ENCODE results near the gene NBEA.

The NBEA gene

GRCh38 chr13:35514801-35515502 lies 572.9 kb downstream of the NBEA start:
- Mint-ChIP-seq H3K27me3 (no peaks in the 10 kb centered on the region), H3K4me3 (no peak overlapping the region), H3K36me3 (no peaks in the 10 kb centered on the region), H3K9me3 (no peaks in the 10 kb centered on the region), H3K4me1 (no peaks in the 10 kb centered on the region), H3K27ac (no peak overlapping the region)
- ATAC-seq (replicated peaks): no peak
- no peak for DNase-seq

GRCh38 chr13:35518337-35518946 lies 576.4 kb downstream of the NBEA start:
- Mint-ChIP-seq H3K4me1 (no peaks in the 10 kb centered on the region), H3K27me3 (no peaks in the 10 kb centered on the region), H3K36me3 (no peaks in the 10 kb centered on the region), H3K27ac (no peak overlapping the region), H3K9me3 (no peaks in the 10 kb centered on the region), H3K4me3 (no peak overlapping the region)
- DNase-seq (no peak), ATAC-seq (replicated peaks) (no peak)

GRCh38 chr13:35524171-35524570 lies 582.1 kb downstream of the NBEA start:
- H3K36me3 Mint-ChIP-seq: no peaks in the 10 kb centered on the region
- no peak for ATAC-seq (replicated peaks)
- no peak for DNase-seq
- no peak overlapping the region for H3K4me3 Mint-ChIP-seq
- H3K9me3 Mint-ChIP-seq: no peaks in the 10 kb centered on the region
- no peaks in the 10 kb centered on the region for H3K4me1 Mint-ChIP-seq
- H3K27me3 Mint-ChIP-seq: no peaks in the 10 kb centered on the region
- H3K27ac Mint-ChIP-seq: no peak overlapping the region

- no peak for DNase-seq
- no peaks in the 10 kb centered on the region for H3K4me1 Mint-ChIP-seq
- no peak overlapping the region for H3K27ac Mint-ChIP-seq
- no peaks in the 10 kb centered on the region for H3K9me3 Mint-ChIP-seq
- H3K4me3 Mint-ChIP-seq: no peak overlapping the region
- no peaks in the 10 kb centered on the region for H3K27me3 Mint-ChIP-seq
- no peaks in the 10 kb centered on the region for H3K36me3 Mint-ChIP-seq
- no peak for ATAC-seq (replicated peaks)
These were observed 584.5 kb downstream of the NBEA start for GRCh38 chr13:35526577-35526976.

GRCh38 chr13:35527451-35527850 lies 585.4 kb downstream of the NBEA start:
- H3K4me3 Mint-ChIP-seq: no peak overlapping the region
- no peaks in the 10 kb centered on the region for H3K4me1 Mint-ChIP-seq
- H3K36me3 Mint-ChIP-seq: no peaks in the 10 kb centered on the region
- no peak overlapping the region for H3K27ac Mint-ChIP-seq
- ATAC-seq (replicated peaks) (no peak), DNase-seq (no peak)
- no peaks in the 10 kb centered on the region for H3K9me3 Mint-ChIP-seq
- no peaks in the 10 kb centered on the region for H3K27me3 Mint-ChIP-seq

- Mint-ChIP-seq H3K27me3 (no peaks in the 10 kb centered on the region), H3K36me3 (no peaks in the 10 kb centered on the region), H3K4me3 (no peak overlapping the region), H3K4me1 (no peaks in the 10 kb centered on the region), H3K27ac (no peak overlapping the region), H3K9me3 (no peaks in the 10 kb centered on the region)
- DNase-seq: no peak
- ATAC-seq (replicated peaks): no peak
These were observed 588.1 kb downstream of the NBEA start for GRCh38 chr13:35530147-35530546.

- DNase-seq: no peak
- no peak overlapping the region for H3K4me3 Mint-ChIP-seq
- H3K27ac Mint-ChIP-seq: no peak overlapping the region
- H3K9me3 Mint-ChIP-seq: no peaks in the 10 kb centered on the region
- no peaks in the 10 kb centered on the region for H3K36me3 Mint-ChIP-seq
- no peak for ATAC-seq (replicated peaks)
- H3K27me3 Mint-ChIP-seq: no peaks in the 10 kb centered on the region
- no peaks in the 10 kb centered on the region for H3K4me1 Mint-ChIP-seq
These were observed 588.5 kb downstream of the NBEA start for GRCh38 chr13:35530581-35530980.

- Mint-ChIP-seq H3K4me1 (no peaks in the 10 kb centered on the region), H3K4me3 (no peak overlapping the region), H3K36me3 (no peaks in the 10 kb centered on the region), H3K27me3 (no peaks in the 10 kb centered on the region), H3K27ac (no peak overlapping the region), H3K9me3 (no peaks in the 10 kb centered on the region)
- ATAC-seq (replicated peaks): no peak
- no peak for DNase-seq
These were observed 589.5 kb downstream of the NBEA start for GRCh38 chr13:35531526-35531925.

- DNase-seq: no peak
- no peak for ATAC-seq (replicated peaks)
- Mint-ChIP-seq H3K27me3 (no peaks in the 10 kb centered on the region), H3K36me3 (no peaks in the 10 kb centered on the region), H3K27ac (no peak overlapping the region), H3K4me1 (no peaks in the 10 kb centered on the region), H3K4me3 (no peak overlapping the region), H3K9me3 (no peaks in the 10 kb centered on the region)
These were observed 592.3 kb downstream of the NBEA start for GRCh38 chr13:35534343-35534742.

- Mint-ChIP-seq H3K4me3 (no peak overlapping the region), H3K4me1 (no peaks in the 10 kb centered on the region), H3K36me3 (no peaks in the 10 kb centered on the region), H3K9me3 (no peaks in the 10 kb centered on the region), H3K27me3 (no peaks in the 10 kb centered on the region), H3K27ac (no peak overlapping the region)
- no peak for ATAC-seq (replicated peaks)
- DNase-seq: no peak
These were observed 606.7 kb downstream of the NBEA start for GRCh38 chr13:35548790-35549189.

- no peaks in the 10 kb centered on the region for H3K36me3 Mint-ChIP-seq
- no peak overlapping the region for H3K4me3 Mint-ChIP-seq
- no peaks in the 10 kb centered on the region for H3K9me3 Mint-ChIP-seq
- DNase-seq (no peak), ATAC-seq (replicated peaks) (peak; percentile 47 to 49)
- H3K27me3 Mint-ChIP-seq: no peaks in the 10 kb centered on the region
- H3K27ac Mint-ChIP-seq: no peak overlapping the region
- no peaks in the 10 kb centered on the region for H3K4me1 Mint-ChIP-seq
These were observed 607.4 kb downstream of the NBEA start for GRCh38 chr13:35549481-35549880.

GRCh38 chr13:35552172-35552844 lies 610.2 kb downstream of the NBEA start:
- no peaks in the 10 kb centered on the region for H3K27me3 Mint-ChIP-seq
- H3K4me3 Mint-ChIP-seq: no peak overlapping the region
- H3K9me3 Mint-ChIP-seq: no peaks in the 10 kb centered on the region
- H3K4me1 Mint-ChIP-seq: no peaks in the 10 kb centered on the region
- no peak for DNase-seq
- H3K36me3 Mint-ChIP-seq: no peaks in the 10 kb centered on the region
- no peak overlapping the region for H3K27ac Mint-ChIP-seq
- ATAC-seq (replicated peaks): no peak

- Mint-ChIP-seq H3K4me1 (no peaks in the 10 kb centered on the region), H3K27ac (no peak overlapping the region), H3K9me3 (no peaks in the 10 kb centered on the region), H3K4me3 (no peak overlapping the region), H3K27me3 (no peaks in the 10 kb centered on the region), H3K36me3 (no peaks in the 10 kb centered on the region)
- ATAC-seq (replicated peaks) (no peak), DNase-seq (no peak)
These were observed 613.0 kb downstream of the NBEA start for GRCh38 chr13:35554972-35555623.

- no peak for DNase-seq
- no peaks in the 10 kb centered on the region for H3K4me1 Mint-ChIP-seq
- no peak for ATAC-seq (replicated peaks)
- H3K36me3 Mint-ChIP-seq: no peaks in the 10 kb centered on the region
- H3K4me3 Mint-ChIP-seq: no peak overlapping the region
- no peaks in the 10 kb centered on the region for H3K27me3 Mint-ChIP-seq
- H3K9me3 Mint-ChIP-seq: no peaks in the 10 kb centered on the region
- H3K27ac Mint-ChIP-seq: no peak overlapping the region
These were observed 615.4 kb downstream of the NBEA start for GRCh38 chr13:35557475-35557874.

GRCh38 chr13:35561540-35561939 lies 619.5 kb downstream of the NBEA start:
- no peak for ATAC-seq (replicated peaks)
- Mint-ChIP-seq H3K27me3 (no peaks in the 10 kb centered on the region), H3K4me3 (no peak overlapping the region), H3K27ac (no peak overlapping the region), H3K4me1 (no peaks in the 10 kb centered on the region), H3K36me3 (no peaks in the 10 kb centered on the region), H3K9me3 (no peaks in the 10 kb centered on the region)
- DNase-seq: no peak
